NCI-H510A treated with DMSO at 0.1 percent for 48 hours (cell line): ENCODE measurements around the gene EPM2A.

ENCODE experiments used
- DNase-seq: peaks from one replicate; lab custom pipeline; 2025; lab: John Stamatoyannopoulos, UW

EPM2A gene

GRCh38 chr6:145602726-145603326 lies 132.5 kb downstream of the EPM2A start:
- no peak for DNase-seq

- DNase-seq = no peak
Observed at GRCh38 chr6:145601397-145601796, 133.9 kb downstream of the EPM2A start.

GRCh38 chr6:145600299-145600698 lies 135.0 kb downstream of the EPM2A start:
- DNase-seq = no peak

- DNase-seq = no peak
Observed at GRCh38 chr6:145588981-145589380, 146.3 kb downstream of the EPM2A start.

- no peak for DNase-seq
Observed at GRCh38 chr6:145587334-145587733, 148.0 kb downstream of the EPM2A start.

GRCh38 chr6:145583753-145584152 lies 151.6 kb downstream of the EPM2A start:
- DNase-seq = no peak
